GOT3 (cell line): ENCODE results near the gene GNLY.
A peak's percentile ranks its signal among the peaks of the same experiment; 100 is the strongest.

Experiments used
- DNase-seq: peaks from one replicate; lab custom pipeline; 2025; ENCODE audit warnings: mixed read lengths; lab: John Stamatoyannopoulos, UW

The GNLY gene

DNA sequence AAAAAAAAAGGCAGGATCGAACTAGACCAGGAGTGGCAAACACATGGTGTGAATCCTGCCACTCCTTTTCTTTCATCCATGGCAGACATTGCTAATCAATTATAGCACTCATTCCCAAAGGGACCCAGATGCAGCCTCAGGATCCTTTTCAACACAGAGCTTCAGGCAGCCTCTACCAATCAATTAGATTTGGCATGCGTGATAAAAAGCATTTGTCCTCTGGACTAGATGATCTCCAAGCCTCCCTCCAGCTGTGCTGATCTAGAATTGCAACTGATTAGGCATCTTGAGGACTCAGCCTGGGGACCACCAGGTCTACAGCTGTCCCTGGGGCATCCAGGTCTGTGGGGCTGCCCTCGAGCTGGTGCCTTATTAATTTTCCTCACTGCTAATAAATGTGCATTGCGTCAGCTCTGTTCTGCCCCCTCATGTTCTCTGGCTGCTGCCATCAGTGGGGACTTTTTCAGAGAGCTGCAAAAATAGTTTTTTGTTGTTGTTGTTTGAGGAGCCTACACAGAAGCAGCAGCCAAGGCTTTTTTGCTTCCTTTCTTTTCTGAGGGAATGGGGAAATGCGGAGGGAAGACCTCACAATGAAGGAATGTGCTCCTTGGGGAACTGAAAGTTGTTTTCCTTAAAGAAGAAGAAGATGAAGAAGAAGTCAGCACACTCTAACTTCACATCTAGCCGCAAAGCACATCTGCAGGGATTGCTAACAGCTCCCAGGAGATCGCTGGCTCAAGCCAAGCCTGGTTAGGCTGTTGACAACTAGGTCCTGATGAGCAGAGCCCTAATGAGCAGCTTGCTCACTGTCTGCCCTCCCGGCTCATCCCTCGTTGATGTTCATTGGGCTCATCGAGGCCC, 50.8 kb downstream of the GNLY start:
- DNase-seq = peak; percentile 45

DNA sequence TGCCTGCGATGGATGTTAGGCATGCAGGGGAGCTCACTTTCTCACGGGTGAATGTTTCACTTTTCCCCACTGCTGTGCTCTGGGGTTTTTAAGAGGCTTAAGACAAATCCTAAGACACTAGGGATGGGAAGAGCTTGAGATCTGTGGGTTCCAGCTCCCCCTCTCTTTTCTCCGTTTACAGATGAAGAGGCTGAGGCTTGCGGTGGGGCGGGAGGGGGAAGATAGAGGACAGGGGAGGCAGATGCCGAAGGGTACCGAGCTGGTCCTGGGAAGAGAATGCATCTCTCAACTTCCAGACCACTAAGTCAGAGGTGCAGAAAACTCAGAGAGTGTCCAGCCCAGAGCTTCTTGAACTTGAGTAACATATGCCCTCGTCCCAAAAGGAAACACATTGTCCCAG, 51.5 kb downstream of the GNLY start:
- no peak for DNase-seq

DNA sequence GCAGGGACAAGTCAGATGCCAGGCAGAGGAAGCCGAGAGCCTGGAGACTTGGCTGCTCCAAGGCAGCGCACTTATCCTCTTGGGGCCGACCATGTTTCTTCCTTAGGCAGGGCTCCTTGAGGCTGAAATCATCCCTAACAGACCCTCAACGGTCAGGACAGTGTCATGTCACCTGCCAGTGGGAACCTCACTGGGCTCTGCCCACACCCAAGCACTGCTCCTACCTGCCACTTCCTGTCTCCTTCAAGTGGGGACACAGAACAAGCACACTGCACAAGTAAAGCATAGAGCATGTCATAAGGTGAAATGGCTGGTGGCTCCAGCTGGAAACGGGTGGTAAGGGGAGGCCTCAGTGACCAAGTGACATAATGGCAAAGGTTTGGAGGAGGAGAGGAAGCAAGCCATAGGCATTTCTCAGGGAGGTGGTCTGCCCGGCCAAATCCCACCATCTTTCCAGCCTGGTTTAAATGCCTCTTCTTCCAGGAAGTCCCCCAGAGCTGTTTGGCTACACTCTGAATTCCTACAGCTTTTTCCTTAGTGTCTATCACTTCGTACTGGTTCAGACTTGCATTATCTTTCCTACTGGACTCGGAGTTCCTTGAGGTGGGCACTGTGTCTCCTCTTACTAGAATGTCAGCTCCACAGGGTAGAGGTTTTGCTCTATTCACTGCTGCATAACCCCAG, 52.3 kb downstream of the GNLY start:
- DNase-seq = no peak

- DNase-seq = no peak
Measured at GRCh38 chr2:85747441-85747840, 53.3 kb downstream of the GNLY start.

GRCh38 chr2:85748039-85748734, 54.0 kb downstream of the GNLY start:
- no peak for DNase-seq
